Measurements from ENCODE around the gene SPDYE1. TPM values are rescaled to one million over a fixed set of nuclear protein-coding genes. Genes with fewer than 3 reads are reported as not detected.
A peak's percentile ranks its signal among the peaks of the same experiment; 100 is the strongest.

The SPDYE1 gene
- total RNA-seq, 1 experiment from 2014 or later, result not detected

GRCh38 chr7:44044315-44045225, 46.9 kb downstream of the SPDYE1 start, which contains the start of gene DBNL:
Gene DBNL (plus strand): TSS chr7:44044702. CDS start chr7:44044738, 36 bp downstream.
- peak; percentile 99 for TF ChIP-seq POLR2AphosphoS5 (IDR thresholded peaks at IDR 0.05; ENCODE audit: low read depth, low read length)
- TF ChIP-seq, protein P1, sequence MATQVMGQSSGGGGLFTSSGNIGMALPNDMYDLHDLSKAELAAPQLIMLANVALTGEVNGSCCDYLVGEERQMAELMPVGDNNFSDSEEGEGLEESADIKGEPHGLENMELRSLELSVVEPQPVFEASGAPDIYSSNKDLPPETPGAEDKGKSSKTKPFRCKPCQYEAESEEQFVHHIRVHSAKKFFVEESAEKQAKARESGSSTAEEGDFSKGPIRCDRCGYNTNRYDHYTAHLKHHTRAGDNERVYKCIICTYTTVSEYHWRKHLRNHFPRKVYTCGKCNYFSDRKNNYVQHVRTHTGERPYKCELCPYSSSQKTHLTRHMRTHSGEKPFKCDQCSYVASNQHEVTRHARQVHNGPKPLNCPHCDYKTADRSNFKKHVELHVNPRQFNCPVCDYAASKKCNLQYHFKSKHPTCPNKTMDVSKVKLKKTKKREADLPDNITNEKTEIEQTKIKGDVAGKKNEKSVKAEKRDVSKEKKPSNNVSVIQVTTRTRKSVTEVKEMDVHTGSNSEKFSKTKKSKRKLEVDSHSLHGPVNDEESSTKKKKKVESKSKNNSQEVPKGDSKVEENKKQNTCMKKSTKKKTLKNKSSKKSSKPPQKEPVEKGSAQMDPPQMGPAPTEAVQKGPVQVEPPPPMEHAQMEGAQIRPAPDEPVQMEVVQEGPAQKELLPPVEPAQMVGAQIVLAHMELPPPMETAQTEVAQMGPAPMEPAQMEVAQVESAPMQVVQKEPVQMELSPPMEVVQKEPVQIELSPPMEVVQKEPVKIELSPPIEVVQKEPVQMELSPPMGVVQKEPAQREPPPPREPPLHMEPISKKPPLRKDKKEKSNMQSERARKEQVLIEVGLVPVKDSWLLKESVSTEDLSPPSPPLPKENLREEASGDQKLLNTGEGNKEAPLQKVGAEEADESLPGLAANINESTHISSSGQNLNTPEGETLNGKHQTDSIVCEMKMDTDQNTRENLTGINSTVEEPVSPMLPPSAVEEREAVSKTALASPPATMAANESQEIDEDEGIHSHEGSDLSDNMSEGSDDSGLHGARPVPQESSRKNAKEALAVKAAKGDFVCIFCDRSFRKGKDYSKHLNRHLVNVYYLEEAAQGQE (IDR thresholded peaks at IDR 0.05; ENCODE audit: insufficient read depth in 1 of 2, low read depth in 2 of 2, low read length in 1 of 2), result no peak
- TF ChIP-seq TCF7L2 (IDR thresholded peaks at IDR 0.05; ENCODE audit: low read depth, low read length), result peak; percentile 90
- peak; percentile 96; the same call in 1 of the 2 replicates for TF ChIP-seq SIN3A (IDR thresholded peaks at IDR 0.05; ENCODE audit: borderline replicate concordance, insufficient read depth, low read depth, low read length)
- TF ChIP-seq, protein P2, sequence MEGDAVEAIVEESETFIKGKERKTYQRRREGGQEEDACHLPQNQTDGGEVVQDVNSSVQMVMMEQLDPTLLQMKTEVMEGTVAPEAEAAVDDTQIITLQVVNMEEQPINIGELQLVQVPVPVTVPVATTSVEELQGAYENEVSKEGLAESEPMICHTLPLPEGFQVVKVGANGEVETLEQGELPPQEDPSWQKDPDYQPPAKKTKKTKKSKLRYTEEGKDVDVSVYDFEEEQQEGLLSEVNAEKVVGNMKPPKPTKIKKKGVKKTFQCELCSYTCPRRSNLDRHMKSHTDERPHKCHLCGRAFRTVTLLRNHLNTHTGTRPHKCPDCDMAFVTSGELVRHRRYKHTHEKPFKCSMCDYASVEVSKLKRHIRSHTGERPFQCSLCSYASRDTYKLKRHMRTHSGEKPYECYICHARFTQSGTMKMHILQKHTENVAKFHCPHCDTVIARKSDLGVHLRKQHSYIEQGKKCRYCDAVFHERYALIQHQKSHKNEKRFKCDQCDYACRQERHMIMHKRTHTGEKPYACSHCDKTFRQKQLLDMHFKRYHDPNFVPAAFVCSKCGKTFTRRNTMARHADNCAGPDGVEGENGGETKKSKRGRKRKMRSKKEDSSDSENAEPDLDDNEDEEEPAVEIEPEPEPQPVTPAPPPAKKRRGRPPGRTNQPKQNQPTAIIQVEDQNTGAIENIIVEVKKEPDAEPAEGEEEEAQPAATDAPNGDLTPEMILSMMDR (IDR thresholded peaks at IDR 0.05), result no peak
- peak; percentile 64 for DNase-seq (ENCODE audit: low read depth, low spot score)
- H3K36me3 ChIP-seq (ENCODE audit: control insufficient read depth, insufficient read depth, low read length), result no peaks in the 10 kb centered on the region; the same call in 1 of the 2 replicates
- ChIA-PET CTCF (interaction anchor here (0.7 kb wide), 3 partner anchors 26 to 970 kb away, joined by 3 to 4 read pairs (median 3); no protein-coding TSS in a partner anchor), POLR2A (interaction anchor here (0.6 kb wide), 1 partner anchor 1168 kb away, joined by 3 read pairs; no protein-coding TSS in a partner anchor)
- H3K4me1 ChIP-seq (ENCODE audit: control insufficient read depth, insufficient read depth, low read length), result peaks cover 6% of the 10 kb centered on the region; the same call in 1 of the 2 replicates
- H3K4me3 ChIP-seq (ENCODE audit: low read depth in 2 of 2, low read length in 2 of 2), result peak within 1 kb of the TSS; percentile 89 to 99
- H3K9me3 ChIP-seq (ENCODE audit: control insufficient read depth, insufficient read depth, low read depth, low read length), result no peaks in the 10 kb centered on the region
- no TSS peak for BruUV-seq (replicated peaks)
- ATAC-seq, result peak; percentile 97
- H3K27me3 ChIP-seq (ENCODE audit: control insufficient read depth, insufficient read depth, low read length), result no peaks in the 10 kb centered on the region
- intact Hi-C loops (cut with micrococcal nuclease; ENCODE audit: unreplicated experiment), result no loop called here
- peak within 1 kb of the TSS; percentile 92 for H3K27ac ChIP-seq (ENCODE audit: low read length)
- in situ Hi-C loops (cut with HindIII; ENCODE audit: low pct_unique_long_range_greater_than_20kb, low sequenced_read_pairs), result no loop called here

GRCh38 chr7:44045226-44046014, 47.7 kb downstream of the SPDYE1 start:
- TF ChIP-seq, protein P2 (IDR thresholded peaks at IDR 0.05), result no peak
- TF ChIP-seq SIN3A (IDR thresholded peaks at IDR 0.05; ENCODE audit: borderline replicate concordance, insufficient read depth, low read depth, low read length) (no peak), TCF7L2 (IDR thresholded peaks at IDR 0.05; ENCODE audit: low read depth, low read length) (no peak), POLR2AphosphoS5 (IDR thresholded peaks at IDR 0.05; ENCODE audit: low read depth, low read length) (no peak)
- TF ChIP-seq, protein P1 (IDR thresholded peaks at IDR 0.05; ENCODE audit: insufficient read depth in 1 of 2, low read depth in 2 of 2, low read length in 1 of 2), result no peak
- intact Hi-C loops (cut with micrococcal nuclease; ENCODE audit: unreplicated experiment) (no loop called here), in situ Hi-C loops (cut with HindIII; ENCODE audit: low pct_unique_long_range_greater_than_20kb, low sequenced_read_pairs) (no loop called here)
- POLR2A ChIA-PET, result no interaction called here
- CTCF ChIA-PET, result interaction anchor here (0.5 to 0.7 kb wide), 2 partner anchors 58 to 164 kb away, joined by 4 to 9 read pairs; no protein-coding TSS in a partner anchor
- no TSS peak for BruUV-seq (replicated peaks)
- Histone ChIP-seq H3K4me1 (ENCODE audit: control insufficient read depth, insufficient read depth, low read length) (peaks cover 6% of the 10 kb centered on the region; the same call in 1 of the 2 replicates), H3K9me3 (ENCODE audit: control insufficient read depth, insufficient read depth, low read depth, low read length) (no peaks in the 10 kb centered on the region), H3K27ac (ENCODE audit: low read length) (peak overlapping the region; percentile 92), H3K4me3 (ENCODE audit: low read depth in 2 of 2, low read length in 2 of 2) (peak overlapping the region; percentile 89 to 99), H3K36me3 (ENCODE audit: control insufficient read depth, insufficient read depth, low read length) (no peaks in the 10 kb centered on the region; the same call in 1 of the 2 replicates), H3K27me3 (ENCODE audit: control insufficient read depth, insufficient read depth, low read length) (no peaks in the 10 kb centered on the region)
- ATAC-seq (no peak), DNase-seq (ENCODE audit: low read depth, low spot score) (no peak)
